Head of caudate nucleus (tissue), 42 donors: ENCODE results near the gene SERPINB13.
A peak's percentile ranks its signal among the peaks of the same experiment; 100 is the strongest.

Experiments
- DNase-seq, 42 donors: peaks; one replicate each; pipeline versions ENCODE4 v3.0.0 to v3.0.0-alpha.2; 2020 to 2021; ENCODE audit warnings: mixed read lengths in 7 of 42
- intact Hi-C: fragments of 100-400 bp; cut with DNase I; formaldehyde crosslinking; loops from one replicate; pipeline ENCODE4 v1.15.0; 2022

SERPINB13 gene

GRCh38 chr18:63586966-63587365, at the start of gene SERPINB13:
TSS of gene SERPINB13 (plus strand) at chr18:63587343. CDS start at chr18:63588668, 1,325 bp downstream.
- intact Hi-C loops = no loop called here
- no peak for DNase-seq

- intact Hi-C loops = no loop called here
- no peak for DNase-seq
These were observed 47.1 kb upstream of the SERPINB13 start for GRCh38 chr18:63539904-63540510.

GRCh38 chr18:63542069-63542468, 45.1 kb upstream of the SERPINB13 start, which contains the start of gene SERPINB12:
TSS of gene SERPINB12 (plus strand) at chr18:63542369. CDS start at chr18:63556160, 13,791 bp downstream.
- intact Hi-C loops = no loop called here
- no peak for DNase-seq

GRCh38 chr18:63544017-63544416, 43.1 kb upstream of the SERPINB13 start:
- no peak for DNase-seq
- intact Hi-C loops = no loop called here

GRCh38 chr18:63545000-63545399, 42.1 kb upstream of the SERPINB13 start:
- intact Hi-C loops = no loop called here

GRCh38 chr18:63550068-63550467, 37.1 kb upstream of the SERPINB13 start:
- intact Hi-C loops = no loop called here
- no peak for DNase-seq

More at GRCh38 chr18:63545000-63545399, 42.1 kb upstream of the SERPINB13 start:
- DNase-seq = no peak

GRCh38 chr18:63551769-63552168, 35.4 kb upstream of the SERPINB13 start:
- no peak for DNase-seq
- intact Hi-C loops = no loop called here

- DNase-seq = no peak
- intact Hi-C loops = no loop called here
These were observed 34.6 kb upstream of the SERPINB13 start for GRCh38 chr18:63552581-63552980.

GRCh38 chr18:63553081-63553480, 34.1 kb upstream of the SERPINB13 start:
- intact Hi-C loops = no loop called here
- DNase-seq = no peak

GRCh38 chr18:63559567-63560491, 27.3 kb upstream of the SERPINB13 start:
- peak in 2 of 42 donors; percentile 18 to 42 for DNase-seq
- intact Hi-C loops = no loop called here

GRCh38 chr18:63562284-63562683, 24.9 kb upstream of the SERPINB13 start:
- DNase-seq = no peak
- intact Hi-C loops = no loop called here

- no peak for DNase-seq
- intact Hi-C loops = no loop called here
These were observed 23.1 kb upstream of the SERPINB13 start for GRCh38 chr18:63564021-63564420.

GRCh38 chr18:63564561-63564960, 22.6 kb upstream of the SERPINB13 start:
- intact Hi-C loops = no loop called here
- DNase-seq = no peak

GRCh38 chr18:63567276-63567675, 19.9 kb upstream of the SERPINB13 start:
- intact Hi-C loops = no loop called here
- no peak for DNase-seq

GRCh38 chr18:63567825-63568224, 19.3 kb upstream of the SERPINB13 start:
- intact Hi-C loops = no loop called here
- no peak for DNase-seq

GRCh38 chr18:63570721-63571120, 16.4 kb upstream of the SERPINB13 start:
- intact Hi-C loops = no loop called here
- DNase-seq = no peak

GRCh38 chr18:63575681-63576080, 11.5 kb upstream of the SERPINB13 start:
- no peak for DNase-seq
- intact Hi-C loops = no loop called here

GRCh38 chr18:63578357-63578958, 8.7 kb upstream of the SERPINB13 start:
- intact Hi-C loops = no loop called here
- DNase-seq = peak in 9 of 42 donors; percentile 13 to 75 (median 30)

GRCh38 chr18:63579616-63580015, 7.5 kb upstream of the SERPINB13 start:
- no peak for DNase-seq
- intact Hi-C loops = no loop called here

GRCh38 chr18:63585988-63586387, 1.2 kb upstream of the SERPINB13 start:
- no peak for DNase-seq
- intact Hi-C loops = no loop called here
